ENCODE data around the gene CCDC73. TPM values are rescaled to one million over a fixed set of nuclear protein-coding genes. Genes with fewer than 3 reads are reported as not detected.

The CCDC73 gene
- total RNA-seq, 1 experiment from 2014 or later, result not detected

DNA sequence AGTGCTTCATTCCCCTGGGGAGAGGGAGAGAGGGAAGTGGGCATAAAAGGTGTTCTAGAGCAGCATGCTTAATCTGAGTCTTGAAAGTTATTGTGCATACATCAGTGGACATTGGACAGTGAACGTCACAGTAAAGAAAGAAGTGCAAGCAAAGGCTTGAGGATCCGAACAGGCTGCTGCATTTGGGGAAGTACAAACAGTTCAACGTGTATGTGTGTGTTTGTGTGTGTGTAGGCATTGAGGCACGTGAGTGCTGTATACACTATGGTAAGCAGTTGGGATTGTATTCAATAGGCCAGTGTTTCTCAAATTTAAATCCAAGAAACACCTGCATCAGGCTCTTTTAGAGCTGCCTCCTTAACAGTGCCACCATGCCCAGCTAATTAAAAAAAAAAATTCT, 221.2 kb downstream of the CCDC73 start:
- no TSS peak for BruUV-seq (replicated peaks)
- TF ChIP-seq, protein P1, sequence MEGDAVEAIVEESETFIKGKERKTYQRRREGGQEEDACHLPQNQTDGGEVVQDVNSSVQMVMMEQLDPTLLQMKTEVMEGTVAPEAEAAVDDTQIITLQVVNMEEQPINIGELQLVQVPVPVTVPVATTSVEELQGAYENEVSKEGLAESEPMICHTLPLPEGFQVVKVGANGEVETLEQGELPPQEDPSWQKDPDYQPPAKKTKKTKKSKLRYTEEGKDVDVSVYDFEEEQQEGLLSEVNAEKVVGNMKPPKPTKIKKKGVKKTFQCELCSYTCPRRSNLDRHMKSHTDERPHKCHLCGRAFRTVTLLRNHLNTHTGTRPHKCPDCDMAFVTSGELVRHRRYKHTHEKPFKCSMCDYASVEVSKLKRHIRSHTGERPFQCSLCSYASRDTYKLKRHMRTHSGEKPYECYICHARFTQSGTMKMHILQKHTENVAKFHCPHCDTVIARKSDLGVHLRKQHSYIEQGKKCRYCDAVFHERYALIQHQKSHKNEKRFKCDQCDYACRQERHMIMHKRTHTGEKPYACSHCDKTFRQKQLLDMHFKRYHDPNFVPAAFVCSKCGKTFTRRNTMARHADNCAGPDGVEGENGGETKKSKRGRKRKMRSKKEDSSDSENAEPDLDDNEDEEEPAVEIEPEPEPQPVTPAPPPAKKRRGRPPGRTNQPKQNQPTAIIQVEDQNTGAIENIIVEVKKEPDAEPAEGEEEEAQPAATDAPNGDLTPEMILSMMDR (conservative IDR thresholded peaks at IDR 0.05), result no peak
- TF ChIP-seq EZH2 (IDR thresholded peaks at IDR 0.05; ENCODE audit: low read depth), result no peak
- Histone ChIP-seq H3K4me3 (no peak overlapping the region), H3K36me3 (ENCODE audit: low read depth) (no peaks in the 10 kb centered on the region), H3F3A (ENCODE audit: insufficient read depth, low read depth) (no peaks in the 10 kb centered on the region), H3K4me2 (no peak overlapping the region), H3K9me3 (ENCODE audit: insufficient read depth, low read depth) (no peaks in the 10 kb centered on the region), H3K27ac (no peak overlapping the region), H3K27me3 (ENCODE audit: insufficient read depth, low read depth) (no peaks in the 10 kb centered on the region), H3K4me1 (replicated peaks; ENCODE audit: insufficient read depth) (no peaks in the 10 kb centered on the region), H3K9me2 (ENCODE audit: insufficient read depth) (no peaks in the 10 kb centered on the region), H3K79me2 (ENCODE audit: low read depth) (no peaks in the 10 kb centered on the region), H4K20me1 (ENCODE audit: insufficient read depth) (no peaks in the 10 kb centered on the region), H2AFZ (no peak overlapping the region)
- no peak for DNase-seq
- ChIA-PET POLR2A (ENCODE audit: unreplicated experiment) (interaction anchor here (0.5 kb wide), 1 partner anchor 135 kb away, joined by 3 read pairs; no protein-coding TSS in a partner anchor), CTCF (no interaction called here)
- intact Hi-C loops (cut with micrococcal nuclease; ENCODE audit: unreplicated experiment), result no loop called here

DNA sequence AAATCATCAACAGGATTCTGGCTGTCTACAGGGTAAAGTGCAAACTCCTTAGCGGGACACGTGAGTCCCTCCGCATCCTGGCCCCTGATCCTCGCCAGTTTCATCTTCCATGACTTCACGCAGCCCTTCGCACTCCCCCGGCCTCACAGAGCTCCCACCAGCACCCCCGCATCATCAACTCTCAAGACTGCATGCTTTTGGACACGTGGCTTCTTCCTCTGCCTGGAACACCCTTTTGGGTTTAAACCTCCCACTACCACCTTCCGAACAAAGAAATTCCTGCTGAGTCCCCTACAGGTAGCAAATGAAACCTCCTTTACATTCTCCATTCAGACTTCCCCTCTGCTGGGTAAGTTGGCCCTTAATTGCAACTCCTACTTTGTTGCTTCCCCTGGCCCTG, 223.4 kb downstream of the CCDC73 start:
- intact Hi-C loops (cut with micrococcal nuclease; ENCODE audit: unreplicated experiment), result no loop called here
- CTCF ChIA-PET, result no interaction called here
- no peaks in the 10 kb centered on the region for H3K79me2 ChIP-seq (ENCODE audit: low read depth)
- no peak overlapping the region for H2AFZ ChIP-seq
- H3K27ac ChIP-seq, result no peak overlapping the region
- no peaks in the 10 kb centered on the region for H4K20me1 ChIP-seq (ENCODE audit: insufficient read depth)
- no peaks in the 10 kb centered on the region for H3K9me2 ChIP-seq (ENCODE audit: insufficient read depth)
- H3K4me3 ChIP-seq, result no peak overlapping the region
- BruUV-seq (replicated peaks), result no TSS peak
- no peaks in the 10 kb centered on the region for H3K27me3 ChIP-seq (ENCODE audit: insufficient read depth, low read depth)
- H3K9me3 ChIP-seq (ENCODE audit: insufficient read depth, low read depth), result no peaks in the 10 kb centered on the region
- POLR2A ChIA-PET (ENCODE audit: unreplicated experiment), result no interaction called here
- H3K36me3 ChIP-seq (ENCODE audit: low read depth), result no peaks in the 10 kb centered on the region
- DNase-seq, result no peak
- TF ChIP-seq EZH2 (IDR thresholded peaks at IDR 0.05; ENCODE audit: low read depth), result no peak
- TF ChIP-seq, protein P1 (conservative IDR thresholded peaks at IDR 0.05), result no peak
- H3K4me2 ChIP-seq, result no peak overlapping the region
- no peaks in the 10 kb centered on the region for H3K4me1 ChIP-seq (replicated peaks; ENCODE audit: insufficient read depth)
- H3F3A ChIP-seq (ENCODE audit: insufficient read depth, low read depth), result no peaks in the 10 kb centered on the region

DNA sequence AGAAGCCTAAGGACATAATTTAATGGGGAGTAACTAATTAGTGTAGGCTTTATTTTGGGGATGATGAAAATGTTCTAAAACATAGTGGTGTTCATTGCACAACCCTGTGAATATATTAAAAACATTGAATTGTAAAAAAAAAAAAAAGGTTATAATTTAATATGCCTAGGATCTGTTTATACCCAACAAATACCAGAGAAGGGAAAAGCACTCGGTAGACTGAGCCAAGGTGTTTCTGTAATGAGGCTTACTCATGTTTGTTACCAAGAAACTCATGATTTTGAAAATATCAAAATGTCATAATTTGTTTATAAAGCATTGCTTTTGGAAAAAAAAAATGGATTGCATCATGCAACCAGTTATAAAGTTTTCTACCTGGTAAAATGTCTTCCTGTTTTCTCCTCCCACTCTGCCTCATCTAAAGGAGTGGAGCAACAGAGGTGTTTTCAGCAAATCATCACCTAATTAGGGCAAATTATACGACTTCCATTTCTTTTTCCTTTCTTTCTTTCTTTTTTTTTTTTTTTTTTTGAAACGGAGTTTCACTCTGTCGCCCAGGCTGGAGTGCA, 225.1 kb downstream of the CCDC73 start:
- Histone ChIP-seq H3K9me3 (ENCODE audit: insufficient read depth, low read depth) (no peaks in the 10 kb centered on the region), H3K27me3 (ENCODE audit: insufficient read depth, low read depth) (no peaks in the 10 kb centered on the region), H3K4me3 (no peak overlapping the region), H3K36me3 (ENCODE audit: low read depth) (no peaks in the 10 kb centered on the region), H3K4me2 (no peak overlapping the region), H2AFZ (no peak overlapping the region), H3K27ac (no peak overlapping the region), H3K9me2 (ENCODE audit: insufficient read depth) (no peaks in the 10 kb centered on the region), H3F3A (ENCODE audit: insufficient read depth, low read depth) (no peaks in the 10 kb centered on the region), H4K20me1 (ENCODE audit: insufficient read depth) (no peaks in the 10 kb centered on the region), H3K79me2 (ENCODE audit: low read depth) (no peaks in the 10 kb centered on the region), H3K4me1 (replicated peaks; ENCODE audit: insufficient read depth) (no peaks in the 10 kb centered on the region)
- no TSS peak for BruUV-seq (replicated peaks)
- no peak for DNase-seq
- intact Hi-C loops (cut with micrococcal nuclease; ENCODE audit: unreplicated experiment), result no loop called here
- ChIA-PET CTCF (no interaction called here), POLR2A (ENCODE audit: unreplicated experiment) (no interaction called here)
- TF ChIP-seq EZH2 (IDR thresholded peaks at IDR 0.05; ENCODE audit: low read depth), result no peak
- TF ChIP-seq, protein P1 (conservative IDR thresholded peaks at IDR 0.05), result no peak
